ENCODE results near the gene SH3RF1.

DNA sequence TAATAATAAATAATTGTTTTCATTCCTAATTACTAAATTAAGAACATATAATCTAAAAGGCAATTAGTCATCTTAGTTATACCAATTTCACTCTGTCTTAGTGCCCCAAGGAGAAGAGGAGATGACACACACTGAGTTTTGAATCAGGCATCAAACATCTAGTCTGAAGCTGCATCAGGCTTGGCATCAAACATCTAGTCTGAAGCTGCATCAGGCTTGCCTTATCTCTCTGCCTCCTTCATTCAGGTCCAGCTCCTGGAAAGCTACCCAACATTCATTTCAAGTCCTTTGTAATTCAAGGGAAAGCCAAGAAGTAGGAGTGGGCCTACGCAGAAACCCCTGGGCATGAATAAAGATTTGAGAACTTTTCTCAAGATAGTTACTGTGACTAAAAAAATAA, 62.2 kb downstream of the SH3RF1 start:
- TF ChIP-seq SP1 (IDR thresholded peaks at IDR 0.05) = no peak
- no peak for TF ChIP-seq RAD21 (IDR thresholded peaks at IDR 0.05)
- TF ChIP-seq HNF4G (IDR thresholded peaks at IDR 0.05) = no peak
- TF ChIP-seq, protein P1, sequence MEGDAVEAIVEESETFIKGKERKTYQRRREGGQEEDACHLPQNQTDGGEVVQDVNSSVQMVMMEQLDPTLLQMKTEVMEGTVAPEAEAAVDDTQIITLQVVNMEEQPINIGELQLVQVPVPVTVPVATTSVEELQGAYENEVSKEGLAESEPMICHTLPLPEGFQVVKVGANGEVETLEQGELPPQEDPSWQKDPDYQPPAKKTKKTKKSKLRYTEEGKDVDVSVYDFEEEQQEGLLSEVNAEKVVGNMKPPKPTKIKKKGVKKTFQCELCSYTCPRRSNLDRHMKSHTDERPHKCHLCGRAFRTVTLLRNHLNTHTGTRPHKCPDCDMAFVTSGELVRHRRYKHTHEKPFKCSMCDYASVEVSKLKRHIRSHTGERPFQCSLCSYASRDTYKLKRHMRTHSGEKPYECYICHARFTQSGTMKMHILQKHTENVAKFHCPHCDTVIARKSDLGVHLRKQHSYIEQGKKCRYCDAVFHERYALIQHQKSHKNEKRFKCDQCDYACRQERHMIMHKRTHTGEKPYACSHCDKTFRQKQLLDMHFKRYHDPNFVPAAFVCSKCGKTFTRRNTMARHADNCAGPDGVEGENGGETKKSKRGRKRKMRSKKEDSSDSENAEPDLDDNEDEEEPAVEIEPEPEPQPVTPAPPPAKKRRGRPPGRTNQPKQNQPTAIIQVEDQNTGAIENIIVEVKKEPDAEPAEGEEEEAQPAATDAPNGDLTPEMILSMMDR (IDR thresholded peaks at IDR 0.05; ENCODE audit: low read depth, low read length, missing input control) = no peak
- TF ChIP-seq YY1 (IDR thresholded peaks at IDR 0.05) = no peak
- TF ChIP-seq, protein P2, sequence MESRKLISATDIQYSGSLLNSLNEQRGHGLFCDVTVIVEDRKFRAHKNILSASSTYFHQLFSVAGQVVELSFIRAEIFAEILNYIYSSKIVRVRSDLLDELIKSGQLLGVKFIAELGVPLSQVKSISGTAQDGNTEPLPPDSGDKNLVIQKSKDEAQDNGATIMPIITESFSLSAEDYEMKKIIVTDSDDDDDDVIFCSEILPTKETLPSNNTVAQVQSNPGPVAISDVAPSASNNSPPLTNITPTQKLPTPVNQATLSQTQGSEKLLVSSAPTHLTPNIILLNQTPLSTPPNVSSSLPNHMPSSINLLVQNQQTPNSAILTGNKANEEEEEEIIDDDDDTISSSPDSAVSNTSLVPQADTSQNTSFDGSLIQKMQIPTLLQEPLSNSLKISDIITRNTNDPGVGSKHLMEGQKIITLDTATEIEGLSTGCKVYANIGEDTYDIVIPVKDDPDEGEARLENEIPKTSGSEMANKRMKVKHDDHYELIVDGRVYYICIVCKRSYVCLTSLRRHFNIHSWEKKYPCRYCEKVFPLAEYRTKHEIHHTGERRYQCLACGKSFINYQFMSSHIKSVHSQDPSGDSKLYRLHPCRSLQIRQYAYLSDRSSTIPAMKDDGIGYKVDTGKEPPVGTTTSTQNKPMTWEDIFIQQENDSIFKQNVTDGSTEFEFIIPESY (IDR thresholded peaks at IDR 0.05) = no peak
- TF ChIP-seq, protein P3, sequence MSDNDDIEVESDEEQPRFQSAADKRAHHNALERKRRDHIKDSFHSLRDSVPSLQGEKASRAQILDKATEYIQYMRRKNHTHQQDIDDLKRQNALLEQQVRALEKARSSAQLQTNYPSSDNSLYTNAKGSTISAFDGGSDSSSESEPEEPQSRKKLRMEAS (IDR thresholded peaks at IDR 0.05) = no peak
- TF ChIP-seq EGR1 (IDR thresholded peaks at IDR 0.05; ENCODE audit: low read depth in 2 of 2) = no peak
- no peak for TF ChIP-seq GABPA (IDR thresholded peaks at IDR 0.05 in 1 of 2, conservative IDR thresholded peaks at IDR 0.05 in 1 of 2)
- no peak for TF ChIP-seq TAF1 (conservative IDR thresholded peaks at IDR 0.05)
- no peak for TF ChIP-seq JUND (IDR thresholded peaks at IDR 0.05)
- TF ChIP-seq, protein P4, sequence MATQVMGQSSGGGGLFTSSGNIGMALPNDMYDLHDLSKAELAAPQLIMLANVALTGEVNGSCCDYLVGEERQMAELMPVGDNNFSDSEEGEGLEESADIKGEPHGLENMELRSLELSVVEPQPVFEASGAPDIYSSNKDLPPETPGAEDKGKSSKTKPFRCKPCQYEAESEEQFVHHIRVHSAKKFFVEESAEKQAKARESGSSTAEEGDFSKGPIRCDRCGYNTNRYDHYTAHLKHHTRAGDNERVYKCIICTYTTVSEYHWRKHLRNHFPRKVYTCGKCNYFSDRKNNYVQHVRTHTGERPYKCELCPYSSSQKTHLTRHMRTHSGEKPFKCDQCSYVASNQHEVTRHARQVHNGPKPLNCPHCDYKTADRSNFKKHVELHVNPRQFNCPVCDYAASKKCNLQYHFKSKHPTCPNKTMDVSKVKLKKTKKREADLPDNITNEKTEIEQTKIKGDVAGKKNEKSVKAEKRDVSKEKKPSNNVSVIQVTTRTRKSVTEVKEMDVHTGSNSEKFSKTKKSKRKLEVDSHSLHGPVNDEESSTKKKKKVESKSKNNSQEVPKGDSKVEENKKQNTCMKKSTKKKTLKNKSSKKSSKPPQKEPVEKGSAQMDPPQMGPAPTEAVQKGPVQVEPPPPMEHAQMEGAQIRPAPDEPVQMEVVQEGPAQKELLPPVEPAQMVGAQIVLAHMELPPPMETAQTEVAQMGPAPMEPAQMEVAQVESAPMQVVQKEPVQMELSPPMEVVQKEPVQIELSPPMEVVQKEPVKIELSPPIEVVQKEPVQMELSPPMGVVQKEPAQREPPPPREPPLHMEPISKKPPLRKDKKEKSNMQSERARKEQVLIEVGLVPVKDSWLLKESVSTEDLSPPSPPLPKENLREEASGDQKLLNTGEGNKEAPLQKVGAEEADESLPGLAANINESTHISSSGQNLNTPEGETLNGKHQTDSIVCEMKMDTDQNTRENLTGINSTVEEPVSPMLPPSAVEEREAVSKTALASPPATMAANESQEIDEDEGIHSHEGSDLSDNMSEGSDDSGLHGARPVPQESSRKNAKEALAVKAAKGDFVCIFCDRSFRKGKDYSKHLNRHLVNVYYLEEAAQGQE (IDR thresholded peaks at IDR 0.05) = no peak

Measured in liver (tissue), 3 donors.